Subcutaneous adipose tissue (tissue), 4 donors: ENCODE measurements around the gene KIF5A. TPM values are rescaled to one million over a fixed set of nuclear protein-coding genes. Genes with fewer than 3 reads are reported as not detected.

ENCODE experiments used
- CTCF ChIP-seq: fragments of 450-650 bp; IDR thresholded peaks from one replicate; pipeline ENCODE4 v1.5.1; 2016; ENCODE audit warnings: low read depth, mild to moderate bottlenecking, control low read depth, antibody characterized with exemption, moderate library complexity
- total RNA-seq, 4 donors: library from RNA; depleted of rRNA; stranded (reverse); fragments of >200 nt; gene quantifications; one replicate each; pipeline ENCODE4 v1.1.0, GENCODE V29; 2016

KIF5A gene
- total RNA-seq, 4 donors from 2014 or later, result 0.17 to 0.38 TPM; not detected in 2

- TF ChIP-seq CTCF, result no peak
Measured at GRCh38 chr12:57627501-57628279, 77.8 kb downstream of the KIF5A start.

GRCh38 chr12:57628280-57629191 lies 78.7 kb downstream of the KIF5A start:
- no peak for TF ChIP-seq CTCF

- TF ChIP-seq CTCF, result no peak
Measured at GRCh38 chr12:57629897-57630471, 80.1 kb downstream of the KIF5A start.

GRCh38 chr12:57630891-57631433 lies 81.1 kb downstream of the KIF5A start:
- no peak for TF ChIP-seq CTCF

GRCh38 chr12:57631566-57632072 lies 81.8 kb downstream of the KIF5A start:
- TF ChIP-seq CTCF, result no peak

- no peak for TF ChIP-seq CTCF
Measured at GRCh38 chr12:57632073-57632957, 82.5 kb downstream of the KIF5A start.
